Stimulated activated CD8-positive, alpha-beta memory T cell treated with anti-CD3 and anti-CD28 coated beads, Interleukin-12 subunit alpha, Interleukin-12 subunit beta, amount 100 ng/mL, for 1 hour (primary cell): ENCODE results near the gene DLG1.

Experiments used
- DNase-seq: peaks from one replicate; pipeline ENCODE4 v3.0.0-alpha.2; 2020; ENCODE audit warnings: low read depth

The DLG1 gene

GRCh38 chr3:197317250-197317963, 19.0 kb upstream of the DLG1 start:
- DNase-seq: no peak

DNA sequence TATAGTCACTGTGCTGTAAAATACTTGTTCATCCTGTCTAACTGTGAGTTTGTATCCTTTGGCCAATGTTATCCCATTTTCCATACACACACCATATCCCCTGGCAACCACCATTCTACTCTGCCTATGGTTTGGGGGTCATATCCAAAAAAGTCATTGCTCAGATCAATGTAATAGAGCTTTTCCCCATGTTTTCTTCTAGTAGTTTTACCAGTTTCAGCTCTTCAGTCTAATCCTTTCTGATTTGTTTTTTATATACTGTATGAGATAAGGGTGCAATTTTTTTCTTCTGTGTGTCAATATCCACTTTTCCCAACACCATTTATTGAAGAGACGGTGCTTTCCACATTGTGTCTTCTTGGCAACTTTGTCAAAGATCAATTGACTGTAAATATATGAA, 14.0 kb upstream of the DLG1 start:
- DNase-seq: no peak

DNA sequence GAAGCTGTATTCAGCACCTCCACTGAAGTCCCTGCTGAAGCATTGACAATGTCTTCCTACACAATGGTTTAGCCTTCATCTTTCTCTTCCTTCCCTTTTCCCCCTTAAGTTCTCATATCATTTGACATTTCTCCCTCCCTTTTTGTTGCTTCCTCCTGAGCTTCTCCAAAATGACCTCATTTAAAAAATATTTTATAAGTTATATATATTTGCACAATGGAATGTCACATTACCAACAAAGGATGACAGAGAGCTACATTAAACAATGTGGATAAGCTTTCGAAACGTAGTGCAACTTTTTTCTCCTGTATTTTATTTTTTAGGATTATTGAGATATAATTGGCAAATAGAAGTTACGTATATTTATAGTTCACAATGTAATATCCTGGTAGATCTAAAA, 13.2 kb upstream of the DLG1 start:
- no peak for DNase-seq

GRCh38 chr3:197309528-197310361, 11.3 kb upstream of the DLG1 start:
- no peak for DNase-seq

- no peak for DNase-seq
Measured at GRCh38 chr3:197308591-197308990, 10.2 kb upstream of the DLG1 start.

DNA sequence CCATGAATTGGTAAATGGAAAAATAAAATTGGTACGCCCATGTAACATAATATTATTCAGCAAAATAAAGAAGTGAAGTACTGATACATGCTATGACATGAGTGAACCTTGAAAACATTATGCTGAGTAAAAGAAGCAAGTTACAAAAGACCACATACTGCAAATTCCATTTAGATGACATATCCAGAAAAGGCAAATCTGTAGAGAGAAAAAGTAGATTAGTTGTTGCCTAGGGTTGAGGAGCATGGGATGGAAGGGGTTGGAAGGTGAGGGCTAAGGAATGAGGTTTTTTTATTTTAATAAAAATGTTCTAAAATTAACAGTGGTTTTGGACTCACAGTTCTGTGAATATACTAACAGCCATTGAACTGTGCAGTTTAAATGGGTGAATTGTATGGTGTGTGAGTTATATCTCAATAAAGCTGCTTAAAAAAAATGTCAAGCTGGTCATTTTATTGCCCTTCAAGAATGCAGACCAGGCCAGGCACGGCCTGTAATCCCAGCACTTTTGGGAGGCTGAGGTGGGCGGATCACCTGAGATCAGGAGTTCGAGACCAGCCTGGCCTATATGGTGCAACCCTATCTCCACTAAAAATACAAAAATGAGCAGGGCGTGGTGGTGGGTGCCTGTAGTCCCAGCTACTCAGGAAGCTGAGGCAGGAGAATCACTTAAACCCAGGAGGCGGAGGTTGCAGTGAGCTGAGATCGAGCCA, 8.1 kb upstream of the DLG1 start:
- no peak for DNase-seq

- DNase-seq: no peak
Measured at GRCh38 chr3:197305854-197306253, 7.4 kb upstream of the DLG1 start.

DNA sequence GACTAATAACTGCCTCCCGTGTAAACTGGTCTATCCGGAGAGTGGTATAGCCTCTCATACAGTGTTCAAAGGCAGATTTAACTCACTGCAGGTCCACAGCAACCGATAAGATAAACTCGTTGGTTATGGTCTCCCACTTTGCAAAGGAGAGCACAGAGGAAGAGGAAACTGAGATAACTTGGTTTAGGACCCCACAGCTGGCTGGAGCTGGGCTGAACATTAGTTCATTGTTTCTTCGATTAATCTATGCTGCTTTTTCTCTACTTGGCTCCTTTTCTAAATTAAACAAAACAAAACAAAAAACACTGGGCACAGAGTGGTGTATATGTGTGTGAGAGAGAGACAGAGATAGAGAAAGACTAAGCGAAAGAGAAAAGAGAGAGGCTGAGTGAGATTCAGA, 5.0 kb upstream of the DLG1 start:
- no peak for DNase-seq

DNA sequence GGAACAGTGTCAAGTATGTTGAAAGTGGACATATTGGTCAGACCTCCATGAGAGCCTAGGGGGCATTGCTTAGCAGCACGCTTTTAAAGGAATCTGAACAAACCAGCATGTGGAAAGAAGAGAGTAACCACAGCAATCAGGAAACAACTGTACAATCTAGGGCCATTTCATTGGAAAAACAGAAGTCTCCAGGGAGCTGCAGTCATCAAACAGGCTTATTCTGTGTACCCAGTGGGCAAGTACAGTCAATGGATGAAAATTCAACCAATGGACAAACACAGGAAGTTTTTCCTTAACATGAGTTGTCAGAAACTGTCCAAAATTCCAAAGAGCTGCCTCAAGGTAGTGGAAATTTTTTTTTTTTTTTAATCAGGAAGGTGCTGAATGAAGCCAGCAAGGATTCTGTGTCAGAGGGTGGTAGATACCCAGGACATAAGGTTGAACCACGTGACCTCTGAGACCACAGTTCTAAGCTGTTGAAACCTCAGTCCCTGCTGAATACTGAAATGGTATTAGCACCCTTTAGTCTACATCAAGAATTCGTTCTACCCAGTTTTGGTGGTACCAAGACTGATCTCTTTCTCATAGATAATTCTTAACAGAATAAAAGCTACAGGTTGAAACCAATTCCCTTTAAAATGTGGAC, 4.4 kb upstream of the DLG1 start:
- DNase-seq: no peak

DNA sequence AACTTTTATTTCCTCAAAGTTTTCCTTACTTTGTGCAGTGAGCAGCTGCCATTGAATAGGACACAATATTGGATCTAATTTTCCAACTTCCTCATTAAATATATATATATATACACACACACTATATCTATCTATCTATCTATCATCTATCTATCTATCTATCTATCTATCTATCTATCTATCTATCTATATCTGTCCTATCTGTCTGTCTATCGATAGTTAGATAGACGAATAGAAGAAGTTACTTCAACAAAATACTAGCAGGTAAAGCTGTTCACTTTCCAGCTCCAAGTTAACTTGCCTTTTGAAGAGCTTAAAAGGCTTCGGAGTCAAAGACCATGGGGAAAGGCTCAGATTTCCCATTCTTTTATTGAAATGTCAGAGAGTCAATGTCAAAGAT, 3.6 kb upstream of the DLG1 start:
- no peak for DNase-seq

DNA sequence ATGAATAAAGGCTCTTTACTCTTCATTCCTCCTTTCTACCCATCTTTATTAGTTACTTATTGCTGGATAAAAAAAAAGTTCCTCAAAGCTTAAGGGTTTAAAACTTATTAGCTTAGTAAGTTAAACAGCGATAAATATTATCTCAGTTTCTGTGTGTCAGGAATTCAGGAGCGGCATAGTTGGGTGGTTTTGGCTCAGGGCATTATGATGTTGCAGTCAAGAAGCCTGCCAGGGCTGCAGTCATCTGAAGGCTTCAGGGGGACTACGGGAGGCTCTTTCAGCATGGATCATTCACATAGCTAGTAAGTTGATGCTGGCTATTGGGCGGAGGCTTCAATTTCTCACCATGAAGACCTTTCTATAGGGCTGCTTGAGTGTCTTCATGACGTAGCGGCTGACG, 1.9 kb upstream of the DLG1 start:
- DNase-seq: no peak

GRCh38 chr3:197298945-197299854, 788 bp upstream of the DLG1 start:
- no peak for DNase-seq

DNA sequence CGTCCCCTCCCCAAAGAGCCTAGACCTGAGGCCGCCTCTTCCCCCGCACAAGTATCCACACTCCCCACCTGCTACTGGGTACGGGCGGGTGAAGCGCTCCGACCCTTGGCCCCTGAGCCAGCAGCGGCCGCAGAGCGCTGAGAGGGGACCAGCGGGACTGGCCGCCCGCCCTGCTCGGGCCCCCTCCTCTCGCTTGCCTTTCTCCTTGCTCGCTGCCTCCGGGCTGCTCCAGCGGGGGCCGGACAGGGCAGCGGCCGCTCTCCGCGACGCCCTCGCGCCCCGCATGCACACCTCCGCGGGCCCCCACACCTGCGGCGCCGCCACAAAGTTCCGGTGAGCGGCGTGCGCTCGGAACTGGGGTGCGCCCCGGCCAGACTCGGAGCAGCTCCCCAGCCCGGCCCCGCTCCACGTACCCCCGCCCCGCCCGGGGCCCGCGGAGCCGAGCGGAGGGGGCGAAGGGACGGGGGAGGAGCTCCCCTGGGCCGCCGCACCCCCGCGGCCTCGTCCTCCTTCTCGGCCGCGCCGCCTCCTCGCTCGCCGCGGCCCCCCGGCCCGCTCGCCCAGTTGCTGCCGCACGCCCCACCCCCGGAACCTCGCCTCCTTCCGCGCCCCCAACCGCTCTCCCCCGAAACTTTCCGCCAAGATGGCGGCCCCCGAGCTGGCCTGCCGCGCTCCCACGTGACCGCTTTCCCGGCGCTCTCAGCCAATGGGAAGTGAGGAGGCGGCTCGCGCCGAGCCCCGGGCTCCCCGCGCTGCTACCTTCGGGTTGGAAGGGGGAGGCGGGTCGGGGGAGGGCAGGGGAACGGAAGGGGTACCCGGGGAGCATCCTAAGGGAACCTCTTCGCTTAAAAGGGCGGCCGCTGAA, 704 bp downstream of the DLG1 start:
- DNase-seq: peak; percentile 81

GRCh38 chr3:197297002-197297401, 1.4 kb downstream of the DLG1 start:
- DNase-seq: no peak

GRCh38 chr3:197296545-197296944, 1.9 kb downstream of the DLG1 start:
- no peak for DNase-seq

- no peak for DNase-seq
Measured at GRCh38 chr3:197295871-197296270, 2.5 kb downstream of the DLG1 start.

DNA sequence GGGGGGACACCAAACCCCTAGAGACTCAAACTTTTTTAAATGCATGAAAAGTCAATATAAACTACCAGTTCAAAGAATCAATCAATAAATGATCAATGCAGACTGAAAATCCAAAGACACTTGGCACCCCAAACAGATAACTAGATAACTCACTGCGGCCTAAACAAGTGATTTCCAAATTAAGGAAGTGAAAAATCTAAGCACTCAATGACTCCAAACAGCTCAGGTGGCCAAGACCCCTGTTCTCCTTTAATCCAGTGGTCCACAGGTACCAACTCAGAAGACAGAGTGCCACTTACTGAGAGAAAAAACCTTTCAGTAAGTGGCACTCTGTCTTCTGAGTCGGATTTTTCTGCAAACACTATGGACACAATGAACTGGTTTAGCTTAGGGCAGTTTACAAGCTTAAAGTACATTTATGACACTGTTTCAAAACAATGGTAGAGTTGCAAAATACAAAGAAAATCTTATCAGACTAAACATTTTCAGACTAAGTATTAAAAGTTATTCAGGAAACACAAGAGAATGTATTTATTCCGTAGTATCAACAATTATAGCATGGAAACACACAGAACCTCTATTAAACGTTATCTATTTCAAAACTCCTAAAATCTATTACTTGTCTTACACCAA, 4.7 kb downstream of the DLG1 start:
- DNase-seq: no peak

GRCh38 chr3:197292648-197293047, 5.8 kb downstream of the DLG1 start:
- no peak for DNase-seq

- no peak for DNase-seq
Measured at GRCh38 chr3:197292083-197292646, 6.2 kb downstream of the DLG1 start.

DNA sequence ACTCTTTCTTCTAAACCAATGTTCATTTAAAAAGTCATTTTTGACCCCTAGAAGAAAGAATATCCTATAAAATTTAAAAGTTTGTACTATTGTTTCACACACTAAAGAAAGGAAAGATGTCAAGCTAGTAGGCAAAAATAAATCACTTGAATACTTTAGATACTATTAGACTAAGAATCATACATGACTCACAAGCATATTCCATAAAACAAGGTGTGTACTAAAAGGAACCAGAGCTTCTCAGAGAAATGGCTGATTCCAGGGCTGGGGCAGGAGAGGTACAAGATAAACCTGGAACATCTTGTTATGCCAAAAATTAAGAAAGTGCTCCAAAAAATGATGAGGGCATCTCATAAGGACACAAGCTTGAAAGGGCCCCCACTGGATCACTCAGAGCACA, 8.7 kb downstream of the DLG1 start:
- no peak for DNase-seq
